Activated naive CD8-positive, alpha-beta T cell treated with anti-CD3 and anti-CD28 coated beads for 36 hours (primary cell): Measurements from ENCODE around the gene GJB6. TPM values are rescaled to one million over a fixed set of nuclear protein-coding genes. Genes with fewer than 3 reads are reported as not detected.

Source experiments
- DNase-seq: peaks from one replicate; pipeline ENCODE4 v3.0.0; 2021
- H3K27ac Mint-ChIP-seq: one replicate; pipeline ENCODE4 v1.8.0; 2022; ENCODE audit warnings: mild to moderate bottlenecking, moderate library complexity, mixed read lengths
- H3K27me3 Mint-ChIP-seq: one replicate; pipeline ENCODE4 v1.8.0; 2022; ENCODE audit warnings: mild to moderate bottlenecking, mixed read lengths
- H3K36me3 Mint-ChIP-seq: one replicate; pipeline ENCODE4 v1.8.0; 2021; ENCODE audit warnings: mild to moderate bottlenecking, mixed read lengths
- H3K4me1 Mint-ChIP-seq: one replicate; pipeline ENCODE4 v1.8.0; 2021; ENCODE audit warnings: mixed read lengths
- H3K4me3 Mint-ChIP-seq: one replicate; pipeline ENCODE4 v1.8.0; 2022; ENCODE audit warnings: mild to moderate bottlenecking, moderate library complexity, mixed read lengths
- H3K9me3 Mint-ChIP-seq: one replicate; pipeline ENCODE4 v1.8.0; 2022; ENCODE audit warnings: mixed read lengths
- total RNA-seq, 2 experiments: library from RNA; stranded (reverse); gene quantifications; one replicate each; pipeline ENCODE4 v1.2.3, GENCODE V29; 2021

The GJB6 gene
- total RNA-seq, 2 experiments from 2014 or later: 7.7 to 8.7 TPM

- Mint-ChIP-seq H3K27me3 (no peaks in the 10 kb centered on the region), H3K9me3 (peaks cover 2% of the 10 kb centered on the region), H3K4me3 (no peak overlapping the region), H3K27ac (no peak overlapping the region), H3K36me3 (no peaks in the 10 kb centered on the region), H3K4me1 (no peaks in the 10 kb centered on the region)
- no peak for DNase-seq
Measured at GRCh38 chr13:20247403-20247802, 15.3 kb upstream of the GJB6 start.

- no peak for DNase-seq
- H3K27ac Mint-ChIP-seq: no peak overlapping the region
- H3K4me3 Mint-ChIP-seq: no peak overlapping the region
- H3K4me1 Mint-ChIP-seq: no peaks in the 10 kb centered on the region
- H3K36me3 Mint-ChIP-seq: no peaks in the 10 kb centered on the region
- H3K27me3 Mint-ChIP-seq: peaks cover 4% of the 10 kb centered on the region
- H3K9me3 Mint-ChIP-seq: peaks cover 2% of the 10 kb centered on the region
Measured at GRCh38 chr13:20241593-20241992, 9.5 kb upstream of the GJB6 start.

DNA sequence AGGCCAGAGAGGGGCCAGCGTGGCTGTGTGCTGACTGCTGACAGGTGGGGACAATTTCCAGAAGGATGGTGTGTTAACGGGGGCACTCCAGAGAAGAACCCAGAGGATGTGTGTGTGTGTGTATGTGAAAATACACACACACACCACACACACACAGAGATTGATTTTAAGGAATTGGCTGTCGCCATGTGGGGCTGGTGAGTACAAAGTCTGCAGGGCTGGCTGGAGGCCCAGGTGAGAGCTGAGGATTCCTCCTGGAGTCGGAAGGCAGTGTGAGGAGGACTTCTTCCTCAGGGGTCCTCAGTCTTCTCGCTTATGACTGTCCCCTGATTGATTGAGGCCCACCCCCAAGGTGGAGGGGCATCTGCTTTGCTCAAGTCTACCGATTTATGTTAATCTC is 7.6 kb upstream of the GJB6 start:
- H3K27me3 Mint-ChIP-seq: peaks cover 4% of the 10 kb centered on the region
- no peak for DNase-seq
- no peaks in the 10 kb centered on the region for H3K36me3 Mint-ChIP-seq
- H3K9me3 Mint-ChIP-seq: peaks cover under 1% of the 10 kb centered on the region
- H3K4me1 Mint-ChIP-seq: no peaks in the 10 kb centered on the region
- no peak overlapping the region for H3K4me3 Mint-ChIP-seq
- H3K27ac Mint-ChIP-seq: no peak overlapping the region

- H3K27ac Mint-ChIP-seq: no peak overlapping the region
- no peak for DNase-seq
- H3K27me3 Mint-ChIP-seq: peaks cover 15% of the 10 kb centered on the region
- no peaks in the 10 kb centered on the region for H3K9me3 Mint-ChIP-seq
- no peaks in the 10 kb centered on the region for H3K36me3 Mint-ChIP-seq
- H3K4me1 Mint-ChIP-seq: peaks cover 12% of the 10 kb centered on the region
- peak overlapping the region; percentile 35 for H3K4me3 Mint-ChIP-seq
Measured at GRCh38 chr13:20232556-20233277, 598 bp upstream of the GJB6 start.

DNA sequence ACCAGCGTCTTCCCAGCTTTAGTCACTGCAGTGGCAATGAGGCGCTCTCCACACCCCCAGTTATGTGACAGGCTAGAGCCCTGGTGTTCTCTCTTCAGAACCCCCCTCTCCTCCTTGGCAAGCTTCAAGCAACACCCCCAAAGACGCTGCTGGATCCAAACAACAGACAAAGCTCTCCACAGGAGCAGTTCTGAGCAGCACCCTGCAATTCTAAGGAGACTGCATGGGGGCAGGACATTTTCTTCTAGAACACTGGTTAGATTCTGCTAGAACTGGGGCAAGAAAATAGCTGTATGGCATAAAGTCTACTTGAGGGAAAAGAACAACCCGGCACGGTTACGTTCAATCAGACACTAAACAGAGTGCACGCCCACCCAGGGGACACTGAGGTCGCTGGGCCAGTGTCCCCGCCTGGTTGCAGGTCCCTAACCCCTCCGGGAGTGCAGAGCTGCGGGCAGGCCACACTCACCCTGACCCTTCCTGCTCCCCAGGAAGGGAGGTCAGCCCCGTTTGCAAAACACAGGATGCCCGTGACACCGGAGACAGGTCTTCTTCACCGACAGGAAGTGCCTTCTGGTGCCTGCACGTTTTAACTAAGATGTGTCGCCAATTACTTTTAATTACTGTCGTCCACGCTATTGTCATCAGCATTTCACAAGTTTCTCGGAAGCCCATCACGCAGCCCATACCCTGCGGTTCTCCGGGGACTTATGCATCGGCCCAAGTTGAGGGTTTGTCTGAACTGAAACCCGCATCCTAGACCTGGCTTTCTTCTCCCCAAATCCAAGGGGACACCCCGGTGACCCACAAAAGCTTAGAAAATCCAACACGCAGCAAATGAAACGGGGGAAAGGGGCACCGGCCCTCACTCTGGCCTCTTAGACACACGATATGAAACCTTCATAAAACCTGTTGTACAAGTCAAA is 943 bp downstream of the GJB6 start:
- Mint-ChIP-seq H3K4me1 (peaks cover 12% of the 10 kb centered on the region), H3K4me3 (peak overlapping the region; percentile 83), H3K9me3 (no peaks in the 10 kb centered on the region), H3K27ac (peak overlapping the region; percentile 71), H3K36me3 (no peaks in the 10 kb centered on the region), H3K27me3 (peaks cover 14% of the 10 kb centered on the region)
- DNase-seq: peak; percentile 9

DNA sequence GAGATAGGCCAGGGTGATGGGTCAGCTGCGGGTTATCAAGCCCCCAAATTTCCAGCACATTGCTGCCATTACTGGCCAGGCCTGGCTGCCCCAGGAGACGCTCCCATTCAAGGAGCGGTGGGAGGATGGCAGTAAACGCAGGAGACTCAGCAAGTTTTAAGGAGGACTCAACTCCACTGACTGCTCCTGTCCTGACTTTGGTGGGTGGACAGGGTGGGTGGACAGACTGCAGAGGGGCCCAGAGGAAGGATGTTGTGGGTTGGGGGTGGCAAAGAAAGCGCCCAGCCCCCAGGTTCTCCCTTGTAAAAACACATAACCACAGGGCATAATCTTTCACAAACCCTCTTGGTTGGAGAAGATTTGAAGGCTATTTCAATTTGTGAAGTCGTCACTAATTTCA is 4.4 kb downstream of the GJB6 start:
- Mint-ChIP-seq H3K4me1 (peaks cover 11% of the 10 kb centered on the region), H3K9me3 (no peaks in the 10 kb centered on the region), H3K4me3 (no peak overlapping the region), H3K36me3 (peaks cover 5% of the 10 kb centered on the region), H3K27me3 (peaks cover 5% of the 10 kb centered on the region), H3K27ac (no peak overlapping the region)
- no peak for DNase-seq

GRCh38 chr13:20227288-20227687 is 4.8 kb downstream of the GJB6 start:
- peaks cover 7% of the 10 kb centered on the region for H3K36me3 Mint-ChIP-seq
- DNase-seq: no peak
- H3K9me3 Mint-ChIP-seq: no peaks in the 10 kb centered on the region
- H3K27ac Mint-ChIP-seq: no peak overlapping the region
- peaks cover 3% of the 10 kb centered on the region for H3K27me3 Mint-ChIP-seq
- no peak overlapping the region for H3K4me3 Mint-ChIP-seq
- peaks cover 10% of the 10 kb centered on the region for H3K4me1 Mint-ChIP-seq

- peaks cover 3% of the 10 kb centered on the region for H3K9me3 Mint-ChIP-seq
- no peak for DNase-seq
- H3K4me3 Mint-ChIP-seq: no peak overlapping the region
- peaks cover 18% of the 10 kb centered on the region for H3K4me1 Mint-ChIP-seq
- no peaks in the 10 kb centered on the region for H3K27me3 Mint-ChIP-seq
- peaks cover 16% of the 10 kb centered on the region for H3K36me3 Mint-ChIP-seq
- H3K27ac Mint-ChIP-seq: no peak overlapping the region
Measured at GRCh38 chr13:20222553-20222952, 9.6 kb downstream of the GJB6 start.

GRCh38 chr13:20221772-20222171 is 10.3 kb downstream of the GJB6 start:
- Mint-ChIP-seq H3K27ac (no peak overlapping the region), H3K9me3 (peaks cover 3% of the 10 kb centered on the region), H3K36me3 (peaks cover 16% of the 10 kb centered on the region), H3K27me3 (no peaks in the 10 kb centered on the region), H3K4me1 (peaks cover 18% of the 10 kb centered on the region), H3K4me3 (no peak overlapping the region)
- no peak for DNase-seq

DNA sequence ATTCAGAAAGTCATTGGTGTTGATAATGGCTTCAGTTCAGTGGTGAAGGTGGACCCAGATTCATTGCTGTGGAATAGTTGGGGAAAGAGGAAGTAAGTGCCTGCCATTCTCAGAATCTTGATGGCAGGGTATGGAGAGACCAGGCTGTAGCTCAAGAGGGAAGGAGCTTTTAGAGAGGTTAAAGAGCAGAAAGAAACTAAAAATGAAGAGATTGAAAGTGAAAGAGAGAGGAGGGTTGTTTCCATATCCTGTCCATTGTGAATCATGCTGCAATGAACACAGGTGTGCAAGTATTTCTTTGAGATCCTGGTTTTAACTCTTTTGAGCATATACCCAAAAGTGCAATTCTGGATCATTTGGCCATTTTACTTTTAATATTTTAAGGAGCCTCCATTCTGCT is 12.5 kb downstream of the GJB6 start:
- Mint-ChIP-seq H3K4me3 (peak overlapping the region; percentile 23), H3K9me3 (peaks cover 3% of the 10 kb centered on the region), H3K36me3 (peaks cover 16% of the 10 kb centered on the region), H3K4me1 (peaks cover 18% of the 10 kb centered on the region), H3K27ac (peak overlapping the region; percentile 71), H3K27me3 (no peaks in the 10 kb centered on the region)
- DNase-seq: no peak

- no peak overlapping the region for H3K27ac Mint-ChIP-seq
- no peak for DNase-seq
- peaks cover 18% of the 10 kb centered on the region for H3K4me1 Mint-ChIP-seq
Measured at GRCh38 chr13:20217168-20217567, 15.0 kb downstream of the GJB6 start.

DNA sequence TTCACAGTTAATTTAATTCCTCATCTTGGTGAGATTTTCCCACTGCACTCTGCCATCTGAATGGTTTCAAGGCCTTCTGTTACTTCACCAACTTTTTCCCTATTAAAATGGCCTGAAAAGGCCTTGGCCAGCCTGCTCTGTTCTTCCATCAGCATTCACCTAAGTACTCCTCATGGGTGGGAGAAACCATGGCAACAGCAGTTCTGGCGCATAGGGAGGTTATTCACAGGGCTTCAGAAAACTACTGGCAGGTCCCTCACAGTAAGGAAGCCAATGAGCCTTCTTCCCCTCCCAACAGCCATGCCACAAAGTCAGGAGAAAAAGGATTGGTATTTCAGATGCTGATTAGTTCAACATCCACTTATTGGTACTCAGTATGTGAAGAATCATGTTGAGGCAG is 22.2 kb downstream of the GJB6 start:
- Mint-ChIP-seq H3K27me3 (peaks cover 12% of the 10 kb centered on the region), H3K4me3 (no peak overlapping the region), H3K36me3 (no peaks in the 10 kb centered on the region), H3K27ac (no peak overlapping the region), H3K4me1 (no peaks in the 10 kb centered on the region), H3K9me3 (peaks cover 2% of the 10 kb centered on the region)
- DNase-seq: no peak

More at GRCh38 chr13:20217168-20217567, 15.0 kb downstream of the GJB6 start:
- Mint-ChIP-seq H3K4me3 (no peak overlapping the region), H3K27me3 (no peaks in the 10 kb centered on the region), H3K9me3 (peaks cover 4% of the 10 kb centered on the region), H3K36me3 (peaks cover 9% of the 10 kb centered on the region)

DNA sequence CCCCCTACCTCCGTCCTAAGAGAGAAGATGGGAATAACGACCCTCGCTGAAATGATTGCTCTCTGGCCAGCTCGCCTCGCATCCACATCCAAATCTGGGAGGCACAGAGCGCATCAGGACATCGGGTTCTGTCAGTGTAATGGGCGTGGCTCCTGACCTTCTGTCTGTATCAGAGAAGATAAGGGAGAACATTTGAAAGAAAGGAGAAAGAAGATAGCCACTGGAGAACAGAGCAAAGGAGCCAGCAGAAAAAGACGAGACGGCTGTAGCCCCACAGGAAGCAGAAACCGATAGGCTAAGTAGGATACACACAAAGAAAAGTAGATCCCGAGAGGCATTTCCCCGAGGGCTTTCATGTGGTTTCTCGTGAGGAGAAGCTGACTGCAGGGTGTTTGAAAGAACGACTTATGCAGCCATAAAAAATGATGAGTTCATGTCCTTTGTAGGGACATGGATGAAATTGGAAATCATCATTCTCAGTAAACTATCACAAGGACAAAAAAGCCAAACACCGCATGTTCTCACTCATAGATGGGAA is 25.4 kb downstream of the GJB6 start:
- H3K27me3 Mint-ChIP-seq: peaks cover 17% of the 10 kb centered on the region
- no peak overlapping the region for H3K27ac Mint-ChIP-seq
- H3K4me1 Mint-ChIP-seq: no peaks in the 10 kb centered on the region
- H3K9me3 Mint-ChIP-seq: peaks cover under 1% of the 10 kb centered on the region
- peaks cover under 1% of the 10 kb centered on the region for H3K36me3 Mint-ChIP-seq
- DNase-seq: no peak
- H3K4me3 Mint-ChIP-seq: no peak overlapping the region

DNA sequence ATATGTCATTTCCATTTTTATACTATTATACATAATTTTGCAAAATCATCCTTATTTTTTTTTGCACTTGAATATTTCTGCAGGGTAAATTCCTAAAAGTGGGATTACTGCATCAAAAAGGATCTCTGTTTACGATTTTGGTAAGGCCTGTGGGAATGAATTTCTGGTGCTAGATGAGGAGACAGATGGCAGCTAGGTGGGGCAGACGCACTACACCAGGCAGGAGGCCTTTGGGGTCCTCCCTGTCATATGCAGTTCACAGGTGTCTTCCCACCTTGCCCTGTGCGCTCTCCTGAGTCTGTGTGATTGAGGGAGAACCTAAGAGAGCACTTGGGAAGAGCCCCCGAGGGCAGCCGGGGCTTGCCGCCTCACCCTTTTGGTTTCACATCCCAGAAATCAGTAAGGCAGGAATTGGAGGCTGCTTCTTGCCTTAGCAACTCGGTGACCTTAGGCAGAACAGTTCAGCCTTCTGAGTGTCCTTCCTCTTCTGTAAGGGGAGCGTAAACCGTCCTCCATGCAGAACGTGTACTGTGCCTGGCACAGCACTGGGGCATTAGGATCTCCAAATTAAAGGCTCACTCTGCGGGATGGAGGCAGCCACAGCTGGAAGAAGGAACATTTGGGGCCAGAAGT is 25.9 kb downstream of the GJB6 start:
- Mint-ChIP-seq H3K27me3 (peaks cover 19% of the 10 kb centered on the region), H3K36me3 (peaks cover 2% of the 10 kb centered on the region), H3K9me3 (peaks cover 4% of the 10 kb centered on the region), H3K4me3 (no peak overlapping the region), H3K4me1 (no peaks in the 10 kb centered on the region), H3K27ac (no peak overlapping the region)
- no peak for DNase-seq

DNA sequence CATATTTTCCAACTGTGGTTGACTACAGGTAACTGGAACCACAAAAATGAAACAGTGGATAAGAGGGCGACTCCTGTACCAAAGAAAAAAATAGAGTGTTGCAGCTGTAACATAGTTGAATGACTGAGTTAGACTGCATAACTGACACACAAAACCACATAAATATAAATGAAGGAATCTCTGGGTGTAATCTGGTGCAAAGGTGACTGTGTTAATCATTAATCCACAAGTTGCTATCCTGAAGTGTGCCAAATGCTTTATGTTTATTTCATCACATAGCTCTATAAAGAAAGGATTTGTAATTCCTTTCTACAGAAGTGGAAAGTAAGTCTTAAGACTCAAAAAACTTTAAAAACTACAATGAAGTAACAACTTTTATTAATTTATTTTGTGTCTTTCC is 33.3 kb downstream of the GJB6 start:
- Mint-ChIP-seq H3K4me3 (no peak overlapping the region), H3K4me1 (peaks cover 19% of the 10 kb centered on the region), H3K27me3 (peaks cover 55% of the 10 kb centered on the region), H3K36me3 (peaks cover 2% of the 10 kb centered on the region), H3K27ac (no peak overlapping the region), H3K9me3 (peaks cover 4% of the 10 kb centered on the region)
- no peak for DNase-seq
